Osteoblast (primary cell): ENCODE results near the gene PDE10A. TPM values are rescaled to one million over a fixed set of nuclear protein-coding genes. Genes with fewer than 3 reads are reported as not detected.

Source experiments
- DNase-seq: peaks from one replicate; pipeline ENCODE4 v3.0.0; 2011; ENCODE audit warnings: low spot score, mixed read lengths; ENCODE audit not compliant: insufficient read length; ENCODE audit errors: missing footprints
- H2AFZ ChIP-seq: 2 replicates; pipeline ENCODE4 v1.6.0; 2011; ENCODE audit warnings: mild to moderate bottlenecking, low read length
- H3K27ac ChIP-seq: 2 replicates; pipeline ENCODE4 v1.5.1; 2011; ENCODE audit warnings: mild to moderate bottlenecking, low read depth, low read length, moderate library complexity
- H3K27me3 ChIP-seq: 2 replicates; pipeline ENCODE4 v1.6.0; 2012; ENCODE audit warnings: mild to moderate bottlenecking, control low read depth, inconsistent platforms, low read length, moderate library complexity; ENCODE audit not compliant: insufficient read depth
- H3K36me3 ChIP-seq: 2 replicates; pipeline ENCODE4 v1.5.1; 2011; ENCODE audit warnings: mild to moderate bottlenecking, low read length, control low read depth, moderate library complexity; ENCODE audit not compliant: insufficient read depth
- H3K4me1 ChIP-seq: 2 replicates; pipeline ENCODE4 v1.5.1; 2011; ENCODE audit warnings: mild to moderate bottlenecking, low read length, control low read depth, moderate library complexity; ENCODE audit not compliant: insufficient read depth
- H3K4me2 ChIP-seq: 2 replicates; pipeline ENCODE4 v1.6.0; 2011; ENCODE audit warnings: mild to moderate bottlenecking, low read length; ENCODE audit not compliant: insufficient read depth
- H3K4me3 ChIP-seq: fragments of 200-600 bp; sonication (generic); 3 replicates; pipeline ENCODE4 v1.5.1; 2012; ENCODE audit warnings: mild to moderate bottlenecking, low read length, inconsistent platforms; ENCODE audit not compliant: insufficient read depth
- H3K79me2 ChIP-seq: 2 replicates; pipeline ENCODE4 v1.6.0; 2012; ENCODE audit warnings: mild to moderate bottlenecking, low read length, control low read depth, inconsistent platforms; ENCODE audit not compliant: insufficient read depth
- H3K9me3 ChIP-seq: 2 replicates; pipeline ENCODE4 v1.5.1; 2011; ENCODE audit warnings: low read depth, low read length, control low read depth
- H4K20me1 ChIP-seq: 2 replicates; pipeline ENCODE4 v1.6.0; 2012; ENCODE audit warnings: mild to moderate bottlenecking, low read length, control low read depth; ENCODE audit not compliant: insufficient read depth
- total RNA-seq: library from RNA; depleted of rRNA; stranded (reverse); fragments of >200 nt; gene quantifications from 2 replicates; pipeline ENCODE4 v1.2.3, GENCODE V29; 2012
- TF ChIP-seq, protein P1 (sequence below): IDR thresholded peaks from 2 replicates; pipeline ENCODE4 v1.5.1; 2011; ENCODE audit warnings: mild to moderate bottlenecking, low read depth, low read length, moderate library complexity; ENCODE audit errors: extremely low read depth

PDE10A gene
- total RNA-seq, 1 donor, result 3.3 TPM

DNA sequence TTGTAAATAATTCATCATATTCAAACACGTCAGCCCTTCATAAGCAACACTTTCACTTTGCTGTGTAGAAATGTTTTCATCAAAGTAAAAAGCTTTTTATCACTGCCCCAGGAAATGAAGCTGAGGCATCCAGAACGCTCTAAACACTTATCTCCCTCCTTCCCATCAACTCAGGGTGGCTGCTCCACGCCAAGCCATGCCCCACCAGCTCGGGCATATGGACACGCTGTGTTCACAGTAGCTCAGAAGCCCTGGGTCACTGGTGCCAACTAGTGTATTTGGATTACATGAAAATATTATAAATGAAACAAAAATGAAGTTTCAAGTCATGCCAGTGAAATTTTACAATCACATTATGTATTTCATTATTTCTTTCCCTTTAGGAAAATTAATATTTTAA, 10.3 kb downstream of the PDE10A start:
- Histone ChIP-seq H2AFZ (no peak overlapping the region), H3K79me2 (no peaks in the 10 kb centered on the region), H3K4me3 (peak overlapping the region; percentile 50), H3K4me1 (peaks cover 12% of the 10 kb centered on the region), H3K36me3 (no peaks in the 10 kb centered on the region), H3K4me2 (peak overlapping the region; percentile 63), H3K27me3 (peaks cover 3% of the 10 kb centered on the region), H3K9me3 (no peaks in the 10 kb centered on the region), H3K27ac (peak overlapping the region; percentile 25), H4K20me1 (no peaks in the 10 kb centered on the region)
- DNase-seq, result no peak
- TF ChIP-seq, protein P1, sequence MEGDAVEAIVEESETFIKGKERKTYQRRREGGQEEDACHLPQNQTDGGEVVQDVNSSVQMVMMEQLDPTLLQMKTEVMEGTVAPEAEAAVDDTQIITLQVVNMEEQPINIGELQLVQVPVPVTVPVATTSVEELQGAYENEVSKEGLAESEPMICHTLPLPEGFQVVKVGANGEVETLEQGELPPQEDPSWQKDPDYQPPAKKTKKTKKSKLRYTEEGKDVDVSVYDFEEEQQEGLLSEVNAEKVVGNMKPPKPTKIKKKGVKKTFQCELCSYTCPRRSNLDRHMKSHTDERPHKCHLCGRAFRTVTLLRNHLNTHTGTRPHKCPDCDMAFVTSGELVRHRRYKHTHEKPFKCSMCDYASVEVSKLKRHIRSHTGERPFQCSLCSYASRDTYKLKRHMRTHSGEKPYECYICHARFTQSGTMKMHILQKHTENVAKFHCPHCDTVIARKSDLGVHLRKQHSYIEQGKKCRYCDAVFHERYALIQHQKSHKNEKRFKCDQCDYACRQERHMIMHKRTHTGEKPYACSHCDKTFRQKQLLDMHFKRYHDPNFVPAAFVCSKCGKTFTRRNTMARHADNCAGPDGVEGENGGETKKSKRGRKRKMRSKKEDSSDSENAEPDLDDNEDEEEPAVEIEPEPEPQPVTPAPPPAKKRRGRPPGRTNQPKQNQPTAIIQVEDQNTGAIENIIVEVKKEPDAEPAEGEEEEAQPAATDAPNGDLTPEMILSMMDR, result no peak

- TF ChIP-seq, protein P1, result no peak
These were observed 13.6 kb downstream of the PDE10A start for GRCh38 chr6:165649166-165650137.

GRCh38 chr6:165647041-165647440, 16.0 kb downstream of the PDE10A start:
- Histone ChIP-seq H3K4me2 (no peak overlapping the region), H3K9me3 (no peaks in the 10 kb centered on the region), H4K20me1 (no peaks in the 10 kb centered on the region), H3K79me2 (no peaks in the 10 kb centered on the region), H3K4me1 (no peaks in the 10 kb centered on the region), H3K4me3 (no peak overlapping the region), H3K36me3 (no peaks in the 10 kb centered on the region), H2AFZ (no peak overlapping the region), H3K27ac (no peak overlapping the region), H3K27me3 (no peaks in the 10 kb centered on the region)
- no peak for DNase-seq
- TF ChIP-seq, protein P1, result no peak

More at GRCh38 chr6:165649166-165650137, 13.6 kb downstream of the PDE10A start:
- H4K20me1 ChIP-seq, result no peaks in the 10 kb centered on the region
- no peaks in the 10 kb centered on the region for H3K79me2 ChIP-seq
- no peak overlapping the region for H3K27ac ChIP-seq
- H3K4me1 ChIP-seq, result peaks cover 12% of the 10 kb centered on the region
- H3K36me3 ChIP-seq, result no peaks in the 10 kb centered on the region
- DNase-seq, result no peak
- H2AFZ ChIP-seq, result no peak overlapping the region
- no peaks in the 10 kb centered on the region for H3K27me3 ChIP-seq
- no peak overlapping the region for H3K4me3 ChIP-seq
- no peak overlapping the region for H3K4me2 ChIP-seq
- H3K9me3 ChIP-seq, result no peaks in the 10 kb centered on the region

DNA sequence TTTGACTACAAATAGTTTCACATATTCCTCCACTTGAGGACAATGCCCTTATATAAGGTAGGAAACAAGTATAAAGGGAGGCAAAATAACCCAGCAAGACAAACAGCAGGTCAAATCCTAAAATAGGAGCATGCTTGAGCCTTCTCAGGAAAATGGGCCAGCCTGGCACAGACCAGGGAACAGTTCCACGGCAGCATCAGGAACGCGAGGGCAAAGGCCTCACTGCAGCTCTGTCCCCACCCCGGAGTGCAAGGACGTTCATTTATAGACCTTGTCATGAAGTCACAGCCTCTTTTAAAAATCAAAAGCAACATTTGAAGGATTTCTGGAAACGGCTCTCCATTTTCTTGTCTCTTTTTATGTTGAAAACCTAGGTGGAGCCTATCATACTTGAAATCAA, 17.1 kb downstream of the PDE10A start:
- Histone ChIP-seq H3K4me1 (no peaks in the 10 kb centered on the region), H4K20me1 (no peaks in the 10 kb centered on the region), H3K36me3 (no peaks in the 10 kb centered on the region), H3K27ac (no peak overlapping the region), H3K27me3 (no peaks in the 10 kb centered on the region), H3K4me2 (no peak overlapping the region), H3K79me2 (no peaks in the 10 kb centered on the region), H3K9me3 (no peaks in the 10 kb centered on the region), H3K4me3 (no peak overlapping the region), H2AFZ (no peak overlapping the region)
- TF ChIP-seq, protein P1, result no peak
- DNase-seq, result no peak
